HG03575 (cell line): ENCODE data around the gene GSK3B.
"Not testable (repeated sequence)": the region's sequence is repeated elsewhere in the genome, so short reads cannot be mapped to it uniquely, and the experiment has no call there.

ENCODE experiments used
- ATAC-seq: cut with Tn5 transposase; IDR thresholded peaks from one replicate; pipeline ENCODE4 v1.9.1; 2021; ENCODE audit not compliant: unreplicated experiment, insufficient number of reproducible peaks, low FRiP score; ENCODE audit errors: extremely low read depth

Gene GSK3B

GRCh38 chr3:120028271-120029047, 65.8 kb downstream of the GSK3B start:
- no peak for ATAC-seq

- no peak for ATAC-seq
Measured at GRCh38 chr3:120027226-120027625, 67.0 kb downstream of the GSK3B start.

GRCh38 chr3:120025520-120025919, 68.7 kb downstream of the GSK3B start:
- ATAC-seq, result no peak

- no peak for ATAC-seq
Measured at GRCh38 chr3:120024103-120024502, 70.1 kb downstream of the GSK3B start.

GRCh38 chr3:120022729-120023128, 71.5 kb downstream of the GSK3B start:
- no peak for ATAC-seq

GRCh38 chr3:120021523-120021922, 72.7 kb downstream of the GSK3B start:
- ATAC-seq, result no peak

GRCh38 chr3:120018299-120018698, 75.9 kb downstream of the GSK3B start:
- no peak for ATAC-seq

GRCh38 chr3:120017692-120018091, 76.6 kb downstream of the GSK3B start:
- no peak for ATAC-seq

GRCh38 chr3:120013481-120013880, 80.8 kb downstream of the GSK3B start:
- no peak for ATAC-seq

GRCh38 chr3:120005741-120006140, 88.5 kb downstream of the GSK3B start:
- ATAC-seq, result not testable (repeated sequence)

- not testable (repeated sequence) for ATAC-seq
Measured at GRCh38 chr3:120004008-120004498, 90.2 kb downstream of the GSK3B start.

- ATAC-seq, result no peak
Measured at GRCh38 chr3:119998166-119998565, 96.1 kb downstream of the GSK3B start.

GRCh38 chr3:119990888-119991287, 103.4 kb downstream of the GSK3B start:
- ATAC-seq, result no peak

GRCh38 chr3:119989981-119990655, 104.1 kb downstream of the GSK3B start:
- ATAC-seq, result no peak

- ATAC-seq, result not testable (repeated sequence)
Measured at GRCh38 chr3:119986812-119987211, 107.4 kb downstream of the GSK3B start.

- ATAC-seq, result no peak
Measured at GRCh38 chr3:119981386-119981785, 112.9 kb downstream of the GSK3B start.

GRCh38 chr3:119978554-119979208, 115.6 kb downstream of the GSK3B start:
- ATAC-seq, result no peak

- no peak for ATAC-seq
Measured at GRCh38 chr3:119977353-119977752, 116.9 kb downstream of the GSK3B start.

- no peak for ATAC-seq
Measured at GRCh38 chr3:119976214-119976613, 118.0 kb downstream of the GSK3B start.

GRCh38 chr3:119974656-119975055, 119.6 kb downstream of the GSK3B start:
- no peak for ATAC-seq
